Mesenchymal stem cell (in vitro differentiated cells and primary cell): ENCODE measurements around the gene PHTF2.

Source experiments
- DNase-seq: peaks from one replicate; pipeline ENCODE4 v3.0.0-alpha.2; 2013
- H2AFZ ChIP-seq: one replicate; pipeline ENCODE4 v1.6.1; 2013; ENCODE audit warnings: low read depth, mild to moderate bottlenecking, control low read depth, inconsistent platforms, low read length, moderate library complexity
- H2AK5ac ChIP-seq: 2 replicates; pipeline ENCODE4 v1.6.1; 2013; ENCODE audit warnings: low read length, moderate library complexity, mild to moderate bottlenecking, inconsistent platforms; ENCODE audit not compliant: severe bottlenecking
- H2BK120ac ChIP-seq: one replicate; pipeline ENCODE4 v1.6.1; 2013; ENCODE audit warnings: low read depth, mild to moderate bottlenecking, inconsistent platforms, low read length, moderate library complexity
- H2BK12ac ChIP-seq, 2 experiments: one replicate each; pipeline ENCODE4 v1.6.1; 2013; ENCODE audit warnings: inconsistent platforms in 2 of 2, low read length in 2 of 2, mild to moderate bottlenecking in 2 of 2, moderate library complexity in 2 of 2, control low read depth in 1 of 2
- H2BK15ac ChIP-seq: one replicate; pipeline ENCODE4 v1.6.1; 2013; ENCODE audit warnings: mild to moderate bottlenecking, low read depth, inconsistent platforms; ENCODE audit not compliant: poor library complexity, severe bottlenecking
- H2BK5ac ChIP-seq: 2 replicates; pipeline ENCODE4 v1.6.1; 2013; ENCODE audit warnings: low read depth, mild to moderate bottlenecking, low read length, control low read depth, inconsistent platforms; ENCODE audit not compliant: poor library complexity, severe bottlenecking
- H3K14ac ChIP-seq, 2 experiments: one replicate each; pipeline ENCODE4 v1.6.1; 2013; ENCODE audit warnings: inconsistent platforms in 2 of 2, low read length in 2 of 2, control low read depth in 1 of 2, mild to moderate bottlenecking in 1 of 2, moderate library complexity in 1 of 2
- H3K18ac ChIP-seq, 2 experiments: one replicate each; pipeline ENCODE4 v1.6.1; 2013; ENCODE audit warnings: inconsistent platforms in 2 of 2, low read length in 2 of 2, control low read depth in 1 of 2, low read depth in 1 of 2, mild to moderate bottlenecking in 1 of 2
- H3K23ac ChIP-seq, 2 experiments: one replicate each; pipeline ENCODE4 v1.6.1; 2013; ENCODE audit warnings: inconsistent platforms in 2 of 2, low read length in 2 of 2, mild to moderate bottlenecking in 2 of 2, moderate library complexity in 2 of 2, control low read depth in 1 of 2
- H3K27ac ChIP-seq: 2 replicates; pipeline ENCODE4 v1.5.1; 2013; ENCODE audit warnings: mild to moderate bottlenecking, moderate library complexity, low read length, control low read depth, inconsistent platforms; ENCODE audit not compliant: poor library complexity, severe bottlenecking
- H3K27me3 ChIP-seq, 2 experiments: 2 replicates each; pipeline versions ENCODE4 v1.6.1 to v1.7.0; 2013; ENCODE audit warnings: low read length in 2 of 2, mild to moderate bottlenecking in 2 of 2, moderate library complexity in 2 of 2, control low read depth in 1 of 2, inconsistent platforms in 1 of 2; ENCODE audit not compliant: control insufficient read depth in 1 of 2, insufficient read depth in 1 of 2
- H3K36me3 ChIP-seq, 2 experiments: 2 replicates each; pipeline versions ENCODE4 v1.6.1 to v1.7.0; 2013; ENCODE audit warnings: low read length in 2 of 2, control low read depth in 1 of 2, inconsistent platforms in 1 of 2, low read depth in 1 of 2, mild to moderate bottlenecking in 1 of 2; ENCODE audit not compliant: insufficient read depth in 2 of 2, control insufficient read depth in 1 of 2
- H3K4ac ChIP-seq, 2 experiments: one replicate each; pipeline ENCODE4 v1.6.1; 2013; ENCODE audit warnings: inconsistent platforms in 2 of 2, low read length in 2 of 2, mild to moderate bottlenecking in 2 of 2, moderate library complexity in 2 of 2, control low read depth in 1 of 2, low read depth in 1 of 2
- H3K4me1 ChIP-seq: 2 replicates; pipeline ENCODE4 v1.6.1; 2013; ENCODE audit warnings: low read depth, low read length, control low read depth; ENCODE audit not compliant: control insufficient read depth, insufficient read depth
- H3K4me2 ChIP-seq: 2 replicates; pipeline ENCODE4 v1.6.1; 2013; ENCODE audit warnings: low read length, mild to moderate bottlenecking, inconsistent platforms; ENCODE audit not compliant: poor library complexity, severe bottlenecking
- H3K4me3 ChIP-seq, 2 experiments: 2 replicates each; pipeline versions ENCODE4 v1.5.1 to v1.7.0; 2013; ENCODE audit warnings: low read length in 2 of 2, mild to moderate bottlenecking in 2 of 2, control low read depth in 1 of 2, low read depth in 1 of 2; ENCODE audit not compliant: insufficient read depth in 1 of 2
- H3K79me1 ChIP-seq: replicated peaks from 2 replicates; pipeline ENCODE4 v1.6.1; 2013; ENCODE audit warnings: mild to moderate bottlenecking, control low read depth, low read length, inconsistent platforms; ENCODE audit not compliant: poor library complexity, severe bottlenecking
- H3K9ac ChIP-seq: 2 replicates; pipeline ENCODE4 v1.7.0; 2013; ENCODE audit warnings: mild to moderate bottlenecking, low read length, moderate library complexity
- H3K9me3 ChIP-seq: 2 replicates; pipeline ENCODE4 v1.7.0; 2013; ENCODE audit warnings: mild to moderate bottlenecking, low read length; ENCODE audit not compliant: control insufficient read depth
- H4K8ac ChIP-seq: one replicate; pipeline ENCODE4 v1.6.1; 2013; ENCODE audit warnings: inconsistent platforms, mild to moderate bottlenecking, low read length, moderate library complexity
- H4K91ac ChIP-seq: one replicate; pipeline ENCODE4 v1.6.1; 2013; ENCODE audit warnings: mild to moderate bottlenecking, low read length, inconsistent platforms
- WGBS: methylation state at CpG from one replicate; pipeline ENCODE4 v1.1.7; 2013; ENCODE audit warnings: mixed read lengths; 5-methylcytosine and 5-hydroxymethylcytosine counted together

The PHTF2 gene

GRCh38 chr7:77960336-77960735 lies 161.8 kb downstream of the PHTF2 start:
- Histone ChIP-seq H2BK12ac (no peak overlapping the region), H3K9ac (no peak overlapping the region), H3K4ac (no peak overlapping the region), H3K27me3 (no peaks in the 10 kb centered on the region), H3K9me3 (no peaks in the 10 kb centered on the region), H3K18ac (no peak overlapping the region), H3K36me3 (no peaks in the 10 kb centered on the region), H2BK120ac (no peak overlapping the region), H4K91ac (no peak overlapping the region), H3K14ac (no peak overlapping the region), H3K4me2 (no peak overlapping the region), H2AFZ (no peak overlapping the region), H3K27ac (no peak overlapping the region), H3K23ac (no peak overlapping the region), H3K79me1 (no peaks in the 10 kb centered on the region), H2AK5ac (no peak overlapping the region), H3K4me3 (no peak overlapping the region), H2BK15ac (no peak overlapping the region), H2BK5ac (no peak overlapping the region), H3K4me1 (no peaks in the 10 kb centered on the region), H4K8ac (no peak overlapping the region)
- no peak for DNase-seq
- WGBS = 92% methylated on average over 2 of the region's 2 CpGs

DNA sequence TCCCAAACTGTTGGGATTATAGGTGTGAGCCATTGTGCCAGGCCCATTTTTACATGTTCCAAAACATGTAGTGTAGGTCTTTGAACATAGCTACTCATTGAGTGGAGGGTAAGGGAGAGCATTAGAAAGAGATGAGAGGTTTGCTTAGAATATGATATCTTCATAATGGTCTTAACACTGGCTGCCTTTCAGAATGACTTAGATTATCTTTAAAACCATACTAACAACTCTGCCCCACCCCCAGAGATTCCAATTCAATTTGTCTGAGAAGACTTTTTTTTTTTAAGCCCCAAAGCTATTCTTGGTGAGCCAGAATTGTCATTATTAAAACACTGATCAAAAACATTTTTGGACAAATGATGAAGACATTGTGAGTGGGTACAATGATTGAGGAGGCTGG lies 168.9 kb downstream of the PHTF2 start:
- no peaks in the 10 kb centered on the region for H3K9me3 ChIP-seq
- H4K91ac ChIP-seq = no peak overlapping the region
- no peak overlapping the region for H3K9ac ChIP-seq
- no peak overlapping the region for H3K27ac ChIP-seq
- DNase-seq = no peak
- H2AK5ac ChIP-seq = no peak overlapping the region
- no peak overlapping the region for H2BK5ac ChIP-seq
- no peaks in the 10 kb centered on the region for H3K4me1 ChIP-seq
- H2AFZ ChIP-seq = no peak overlapping the region
- no peaks in the 10 kb centered on the region for H3K36me3 ChIP-seq
- H2BK12ac ChIP-seq = no peak overlapping the region
- H4K8ac ChIP-seq = no peak overlapping the region
- no peaks in the 10 kb centered on the region for H3K79me1 ChIP-seq
- H3K4me2 ChIP-seq = no peak overlapping the region
- no peak overlapping the region for H2BK15ac ChIP-seq
- no peak overlapping the region for H3K4ac ChIP-seq
- H3K18ac ChIP-seq = no peak overlapping the region
- no peak overlapping the region for H3K14ac ChIP-seq
- H2BK120ac ChIP-seq = no peak overlapping the region
- no peak overlapping the region for H3K4me3 ChIP-seq
- H3K23ac ChIP-seq = no peak overlapping the region
- H3K27me3 ChIP-seq = no peaks in the 10 kb centered on the region

DNA sequence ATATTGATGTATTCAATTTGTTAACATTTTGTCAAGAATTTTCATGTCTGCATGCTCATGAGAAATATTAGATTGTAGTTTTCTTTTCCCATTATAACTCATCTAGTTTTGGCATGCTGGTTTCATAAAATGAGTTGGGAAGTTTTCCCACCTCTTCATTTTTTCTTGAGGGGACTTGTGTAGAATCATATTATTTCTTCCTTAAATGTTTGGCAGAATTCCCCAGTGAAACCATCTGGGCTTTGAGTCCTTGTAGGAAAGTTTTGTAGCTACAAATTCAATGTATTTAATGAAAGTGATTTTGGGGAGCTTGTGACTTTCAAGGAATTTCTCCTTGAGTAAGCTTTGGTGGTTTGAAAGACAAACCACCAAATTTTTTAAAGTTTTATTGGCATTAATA lies 173.2 kb downstream of the PHTF2 start:
- H4K8ac ChIP-seq = no peak overlapping the region
- no peak overlapping the region for H2AK5ac ChIP-seq
- no peak overlapping the region for H3K18ac ChIP-seq
- H3K9ac ChIP-seq = no peak overlapping the region
- no peaks in the 10 kb centered on the region for H3K9me3 ChIP-seq
- no peak overlapping the region for H2BK12ac ChIP-seq
- no peak overlapping the region for H3K14ac ChIP-seq
- no peaks in the 10 kb centered on the region for H3K79me1 ChIP-seq
- H2BK15ac ChIP-seq = no peak overlapping the region
- no peak overlapping the region for H3K4ac ChIP-seq
- H4K91ac ChIP-seq = no peak overlapping the region
- H3K36me3 ChIP-seq = no peaks in the 10 kb centered on the region
- no peaks in the 10 kb centered on the region for H3K27me3 ChIP-seq
- H3K27ac ChIP-seq = no peak overlapping the region
- no peak overlapping the region for H2BK5ac ChIP-seq
- H3K23ac ChIP-seq = no peak overlapping the region
- no peak overlapping the region for H3K4me2 ChIP-seq
- H3K4me3 ChIP-seq = no peak overlapping the region
- DNase-seq = no peak
- no peak overlapping the region for H2BK120ac ChIP-seq
- H3K4me1 ChIP-seq = no peaks in the 10 kb centered on the region
- H2AFZ ChIP-seq = no peak overlapping the region

DNA sequence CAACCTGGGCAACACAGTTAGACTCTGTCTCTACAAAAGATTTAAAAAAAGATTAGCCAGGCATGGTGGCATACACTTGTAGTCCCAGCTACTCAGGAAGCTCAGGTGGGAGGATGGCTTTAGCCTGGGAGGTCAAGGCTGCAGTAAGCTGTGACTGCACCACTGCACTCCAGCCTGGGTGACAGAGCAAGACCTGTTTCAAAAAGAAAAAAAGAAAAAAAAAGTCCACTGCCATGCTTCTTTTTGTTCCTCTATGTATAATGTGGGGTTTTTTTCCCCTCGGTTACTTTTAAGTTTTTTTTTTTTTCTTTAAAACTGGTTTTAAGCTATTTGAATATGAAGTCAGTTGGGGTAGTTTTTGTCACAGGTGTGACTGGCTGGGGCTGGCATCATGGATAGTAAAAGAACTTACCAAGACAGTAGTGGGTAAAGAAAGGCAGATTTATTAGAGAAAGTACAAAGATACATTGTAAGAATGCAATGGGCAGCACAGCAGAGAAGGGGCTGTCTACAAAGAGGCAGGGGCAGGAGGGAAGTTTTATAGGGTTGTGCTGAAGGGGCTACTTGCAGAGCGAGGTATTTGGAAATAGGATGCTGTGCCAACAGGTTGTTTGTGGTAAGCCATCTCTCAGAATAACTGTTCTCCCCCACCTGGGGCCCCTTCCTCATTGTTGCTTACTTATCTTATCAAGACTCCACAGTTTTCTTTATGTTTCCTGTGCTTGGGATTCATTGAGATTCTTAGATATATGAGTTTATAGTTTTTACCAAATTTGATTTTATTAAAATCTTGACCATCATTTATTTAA lies 177.3 kb downstream of the PHTF2 start:
- no peak overlapping the region for H3K23ac ChIP-seq
- H3K79me1 ChIP-seq = no peaks in the 10 kb centered on the region
- no peak overlapping the region for H2BK12ac ChIP-seq
- no peak overlapping the region for H3K4me2 ChIP-seq
- no peaks in the 10 kb centered on the region for H3K9me3 ChIP-seq
- H3K4me3 ChIP-seq = no peak overlapping the region
- no peak overlapping the region for H3K9ac ChIP-seq
- no peaks in the 10 kb centered on the region for H3K36me3 ChIP-seq
- H2BK15ac ChIP-seq = no peak overlapping the region
- 98% methylated on average over 1 of the region's 2 CpGs for WGBS
- H3K4me1 ChIP-seq = no peaks in the 10 kb centered on the region
- H3K18ac ChIP-seq = no peak overlapping the region
- no peak for DNase-seq
- H2BK120ac ChIP-seq = no peak overlapping the region
- H3K4ac ChIP-seq = no peak overlapping the region
- no peak overlapping the region for H2AFZ ChIP-seq
- no peak overlapping the region for H4K91ac ChIP-seq
- no peak overlapping the region for H2AK5ac ChIP-seq
- no peak overlapping the region for H2BK5ac ChIP-seq
- H4K8ac ChIP-seq = no peak overlapping the region
- no peak overlapping the region for H3K14ac ChIP-seq
- no peak overlapping the region for H3K27ac ChIP-seq
- no peaks in the 10 kb centered on the region for H3K27me3 ChIP-seq
